WTC11 (cell line): ENCODE measurements around the gene SOX18. TPM values are rescaled to one million over a fixed set of nuclear protein-coding genes. Genes with fewer than 3 reads are reported as not detected.

ENCODE experiments used
- ATAC-seq: fragments of 200-7000 bp; cut with Tn5 transposase; 2 replicates; pipeline ENCODE4 v1.10.0; 2021; ENCODE audit warnings: mild to moderate bottlenecking, moderate library complexity
- CTCF ChIA-PET: fragments of 300-600 bp; sonication (Branson Sonifier 250); formaldehyde crosslinking; loops from one replicate; lab custom pipeline; 2021; ENCODE audit warnings: antibody characterized with exemption; lab: Charles Lee
- POLR2A ChIA-PET: fragments of 350-600 bp; sonication (Branson Sonifier 250); formaldehyde crosslinking; loops from one replicate; lab custom pipeline; 2021; ENCODE audit warnings: antibody characterized with exemption; lab: Charles Lee
- DNase-seq: peaks from one replicate; pipeline ENCODE4 v3.0.0; 2021; ENCODE audit warnings: low spot score
- H3K27ac Mint-ChIP-seq: 2 replicates; pipeline ENCODE4 v1.8.0; 2021; ENCODE audit warnings: mixed read lengths
- H3K27me3 Mint-ChIP-seq: 2 replicates; pipeline ENCODE4 v1.8.0; 2021; ENCODE audit warnings: low read depth, mild to moderate bottlenecking, moderate library complexity, mixed read lengths
- H3K36me3 Mint-ChIP-seq: 2 replicates; pipeline ENCODE4 v1.8.0; 2021; ENCODE audit warnings: mixed read lengths
- H3K4me1 Mint-ChIP-seq: 2 replicates; pipeline ENCODE4 v1.8.0; 2022; ENCODE audit warnings: mixed read lengths
- H3K4me3 Mint-ChIP-seq: 2 replicates; pipeline ENCODE4 v1.8.0; 2021; ENCODE audit warnings: mild to moderate bottlenecking, moderate library complexity, mixed read lengths
- H3K9me3 Mint-ChIP-seq: 2 replicates; pipeline ENCODE4 v1.8.0; 2021; ENCODE audit warnings: mixed read lengths
- ATF1 ChIP-seq: sonication (generic); formaldehyde crosslinking; IDR thresholded peaks from 2 replicates; pipeline ENCODE4 v1.8.1; 2023; ENCODE audit warnings: mild to moderate bottlenecking, moderate library complexity, missing genetic modification reagents
- E2F5 ChIP-seq: sonication (generic); formaldehyde crosslinking; IDR thresholded peaks from 2 replicates; pipeline ENCODE4 v1.8.1; 2022; ENCODE audit warnings: mild to moderate bottlenecking, moderate library complexity, missing genetic modification reagents
- EMX1 ChIP-seq: fragments of 250-450 bp; sonication (Bioruptor Pico); IDR thresholded peaks from 2 replicates; pipeline ENCODE4 v1.8.0; 2021; ENCODE audit warnings: mild to moderate bottlenecking
- ESRRA ChIP-seq: sonication (generic); formaldehyde crosslinking; IDR thresholded peaks from 2 replicates; pipeline ENCODE4 v1.8.1; 2022; ENCODE audit warnings: mild to moderate bottlenecking, missing genetic modification reagents, borderline replicate concordance
- ETV6 ChIP-seq: sonication (generic); formaldehyde crosslinking; IDR thresholded peaks from 2 replicates; pipeline ENCODE4 v1.8.1; 2022; ENCODE audit warnings: mild to moderate bottlenecking, missing genetic modification reagents
- FOXK1 ChIP-seq: sonication (generic); formaldehyde crosslinking; IDR thresholded peaks from 2 replicates; pipeline ENCODE4 v1.8.0; 2022; ENCODE audit warnings: mild to moderate bottlenecking, moderate library complexity, missing genetic modification reagents
- GABPB1 ChIP-seq: sonication (generic); formaldehyde crosslinking; IDR thresholded peaks from 2 replicates; pipeline ENCODE4 v1.8.1; 2023; ENCODE audit warnings: mild to moderate bottlenecking, missing genetic modification reagents
- GTF2I ChIP-seq: fragments of 250-450 bp; sonication (Bioruptor Pico); conservative IDR thresholded peaks from 2 replicates; pipeline ENCODE4 v1.4.0; 2021; ENCODE audit warnings: mild to moderate bottlenecking
- JAZF1 ChIP-seq: fragments of 250-450 bp; sonication (Bioruptor Pico); IDR thresholded peaks from 2 replicates; pipeline ENCODE4 v1.9.0; 2021; ENCODE audit warnings: moderate library complexity, mild to moderate bottlenecking, inconsistent platforms
- NR2C2 ChIP-seq: sonication (generic); formaldehyde crosslinking; IDR thresholded peaks from 2 replicates; pipeline ENCODE4 v1.8.0; 2022; ENCODE audit warnings: mild to moderate bottlenecking, missing genetic modification reagents
- PRDM15 ChIP-seq: sonication (generic); formaldehyde crosslinking; IDR thresholded peaks from 2 replicates; pipeline ENCODE4 v1.8.0; 2022; ENCODE audit warnings: missing genetic modification reagents
- PRRX2 ChIP-seq: fragments of 250-450 bp; sonication (Bioruptor Pico); IDR thresholded peaks from 2 replicates; pipeline ENCODE4 v1.8.0; 2021; ENCODE audit warnings: mild to moderate bottlenecking
- SMAD3 ChIP-seq: sonication (generic); formaldehyde crosslinking; IDR thresholded peaks from 2 replicates; pipeline ENCODE4 v1.8.0; 2022; ENCODE audit warnings: missing genetic modification reagents, mild to moderate bottlenecking, borderline replicate concordance
- TEAD4 ChIP-seq: sonication (generic); formaldehyde crosslinking; IDR thresholded peaks from 2 replicates; pipeline ENCODE4 v1.8.0; 2022; ENCODE audit warnings: mild to moderate bottlenecking, missing genetic modification reagents
- ZBTB21 ChIP-seq: sonication (generic); formaldehyde crosslinking; IDR thresholded peaks from 2 replicates; pipeline ENCODE4 v1.8.1; 2023; ENCODE audit warnings: mild to moderate bottlenecking, missing genetic modification reagents, borderline replicate concordance
- ZNF138 ChIP-seq: sonication (generic); formaldehyde crosslinking; conservative IDR thresholded peaks from 2 replicates; pipeline ENCODE4 v1.8.1; 2022; ENCODE audit warnings: mild to moderate bottlenecking, moderate library complexity, missing genetic modification reagents
- ZNF219 ChIP-seq: sonication (generic); formaldehyde crosslinking; IDR thresholded peaks from 2 replicates; pipeline ENCODE4 v1.8.0; 2023; ENCODE audit warnings: missing genetic modification reagents, mild to moderate bottlenecking, borderline replicate concordance
- ZNF425 ChIP-seq: fragments of 250-450 bp; sonication (Bioruptor Pico); conservative IDR thresholded peaks from 2 replicates; pipeline ENCODE4 v1.9.0; 2021; ENCODE audit warnings: mild to moderate bottlenecking
- ZNF671 ChIP-seq: fragments of 250-450 bp; sonication (Bioruptor Pico); IDR thresholded peaks from 2 replicates; pipeline ENCODE4 v1.8.0; 2021; ENCODE audit warnings: mild to moderate bottlenecking
- total RNA-seq: library from RNA; stranded (reverse); gene quantifications from 3 replicates; pipeline ENCODE4 v1.2.3, GENCODE V29; 2021
- TF ChIP-seq, protein P1 (sequence below): fragments of 250-450 bp; sonication (Bioruptor Pico); IDR thresholded peaks from 2 replicates; pipeline ENCODE4 v1.9.0; 2021; ENCODE audit warnings: moderate library complexity, mild to moderate bottlenecking, inconsistent platforms, borderline replicate concordance
- TF ChIP-seq, protein P2 (sequence below): sonication (generic); formaldehyde crosslinking; IDR thresholded peaks from 2 replicates; pipeline ENCODE4 v1.8.0; 2023; ENCODE audit warnings: missing genetic modification reagents
- TF ChIP-seq, protein P3 (sequence below): sonication (generic); formaldehyde crosslinking; IDR thresholded peaks from 2 replicates; pipeline ENCODE4 v1.8.0; 2022; ENCODE audit warnings: mild to moderate bottlenecking, missing genetic modification reagents

SOX18 gene
- total RNA-seq, 1 experiment from 2014 or later, result 0.81 TPM

DNA sequence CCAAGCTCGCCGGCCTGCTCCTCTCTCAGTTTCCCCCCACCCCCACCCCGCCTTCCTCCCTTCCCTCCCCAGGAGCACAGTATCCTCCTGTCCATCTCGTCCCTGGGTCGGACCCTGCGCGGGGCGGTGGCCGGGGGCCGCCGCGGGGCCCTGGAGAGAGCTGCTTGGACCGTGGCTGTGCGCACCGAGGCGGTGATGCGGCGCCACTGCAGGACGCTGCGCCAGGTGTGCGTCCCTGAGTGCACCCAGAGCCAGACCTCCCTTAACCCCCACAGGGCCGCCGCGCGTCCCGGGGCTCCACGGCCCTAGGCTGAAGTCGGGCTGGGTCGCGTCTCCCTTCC, 11.2 kb downstream of the SOX18 start:
- Mint-ChIP-seq H3K4me3 (peak overlapping the region; percentile 63), H3K27me3 (peaks cover 38% of the 10 kb centered on the region), H3K4me1 (peaks cover 28% of the 10 kb centered on the region), H3K9me3 (no peaks in the 10 kb centered on the region), H3K27ac (no peak overlapping the region), H3K36me3 (peaks cover 5% of the 10 kb centered on the region; the same call in 1 of the 2 replicates)
- CTCF ChIA-PET, result interaction anchor here (0.7 to 6.1 kb wide), 18 partner anchors 11 to 183 kb away, joined by 3 to 53 read pairs (median 6); partner anchors contain the start of genes LKAAEAR1, PRPF6, SAMD10 and TCEA2
- DNase-seq, result no peak
- ATAC-seq, result peak; percentile 10
- TF ChIP-seq, protein P1, sequence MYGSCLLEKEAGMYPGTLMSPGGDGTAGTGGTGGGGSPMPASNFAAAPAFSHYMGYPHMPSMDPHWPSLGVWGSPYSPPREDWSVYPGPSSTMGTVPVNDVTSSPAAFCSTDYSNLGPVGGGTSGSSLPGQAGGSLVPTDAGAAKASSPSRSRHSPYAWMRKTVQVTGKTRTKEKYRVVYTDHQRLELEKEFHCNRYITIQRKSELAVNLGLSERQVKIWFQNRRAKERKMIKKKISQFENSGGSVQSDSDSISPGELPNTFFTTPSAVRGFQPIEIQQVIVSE, result no peak
- TF ChIP-seq PRRX2 (CRISPR knock-in tag) (no peak), ZBTB21 (CRISPR knock-in tag) (no peak), ZNF425 (CRISPR knock-in tag) (no peak), JAZF1 (CRISPR knock-in tag) (no peak), GTF2I (CRISPR knock-in tag) (no peak), ZNF138 (CRISPR knock-in tag) (no peak), E2F5 (CRISPR knock-in tag) (no peak; the same call in 1 of the 2 replicates), SMAD3 (CRISPR knock-in tag) (no peak), FOXK1 (CRISPR knock-in tag) (no peak), TEAD4 (no peak), ZNF671 (CRISPR knock-in tag) (no peak)
- TF ChIP-seq, protein P2, sequence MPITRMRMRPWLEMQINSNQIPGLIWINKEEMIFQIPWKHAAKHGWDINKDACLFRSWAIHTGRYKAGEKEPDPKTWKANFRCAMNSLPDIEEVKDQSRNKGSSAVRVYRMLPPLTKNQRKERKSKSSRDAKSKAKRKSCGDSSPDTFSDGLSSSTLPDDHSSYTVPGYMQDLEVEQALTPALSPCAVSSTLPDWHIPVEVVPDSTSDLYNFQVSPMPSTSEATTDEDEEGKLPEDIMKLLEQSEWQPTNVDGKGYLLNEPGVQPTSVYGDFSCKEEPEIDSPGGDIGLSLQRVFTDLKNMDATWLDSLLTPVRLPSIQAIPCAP, result no peak
- POLR2A ChIA-PET, result no interaction called here

DNA sequence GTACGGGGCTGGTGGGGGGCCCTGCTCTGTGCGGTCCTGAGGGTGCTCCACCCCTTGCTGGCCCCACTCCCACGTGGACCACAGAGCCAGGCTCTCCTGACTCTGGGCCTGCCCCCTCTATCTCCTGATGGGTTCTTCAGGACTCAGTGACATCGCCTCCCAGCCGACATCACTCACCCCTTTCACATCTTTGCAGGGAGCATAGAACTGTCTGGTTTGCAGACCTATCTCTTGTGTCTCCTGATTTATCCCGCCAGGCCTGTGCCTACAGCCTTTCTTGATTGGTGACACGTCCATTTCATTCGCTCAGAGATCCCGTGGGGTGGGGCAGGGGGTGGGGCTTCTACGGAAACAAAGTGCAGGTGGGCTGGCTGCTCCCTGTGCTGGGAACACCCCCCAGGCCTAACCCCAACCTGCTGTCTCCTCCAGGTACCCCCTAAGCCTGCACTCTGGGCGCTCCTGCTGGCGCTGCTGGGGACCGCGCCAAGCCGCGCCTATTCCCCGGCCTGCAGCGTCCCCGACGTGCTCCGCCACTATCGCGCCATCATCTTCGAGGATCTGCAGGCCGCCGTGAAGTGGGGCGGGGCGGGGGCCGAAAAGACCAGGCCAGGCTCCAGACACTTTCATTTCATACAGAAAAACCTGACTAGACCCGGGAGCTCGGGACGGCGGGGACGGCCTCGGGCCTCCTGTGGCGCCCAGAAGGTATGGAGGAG, 11.8 kb downstream of the SOX18 start:
- Mint-ChIP-seq H3K36me3 (peaks cover 5% of the 10 kb centered on the region; the same call in 1 of the 2 replicates), H3K27me3 (peaks cover 35% of the 10 kb centered on the region), H3K4me3 (peak overlapping the region; percentile 63), H3K4me1 (peaks cover 28% of the 10 kb centered on the region), H3K27ac (no peak overlapping the region), H3K9me3 (no peaks in the 10 kb centered on the region)
- DNase-seq (peak; percentile 50), ATAC-seq (peak; percentile 19)
- POLR2A ChIA-PET, result no interaction called here
- CTCF ChIA-PET, result interaction anchor here (0.7 to 6.1 kb wide), 17 partner anchors 10 to 182 kb away, joined by 3 to 53 read pairs (median 6); partner anchors contain the start of genes LKAAEAR1, PRPF6, SAMD10 and SOX18
- TF ChIP-seq GABPB1 (CRISPR knock-in tag) (no peak), E2F5 (CRISPR knock-in tag) (no peak), ETV6 (CRISPR knock-in tag) (no peak), PRRX2 (CRISPR knock-in tag) (no peak), EMX1 (CRISPR knock-in tag) (no peak), NR2C2 (CRISPR knock-in tag) (no peak), ESRRA (CRISPR knock-in tag) (no peak), SMAD3 (CRISPR knock-in tag) (no peak), ATF1 (CRISPR knock-in tag) (no peak), PRDM15 (CRISPR knock-in tag) (no peak), ZNF219 (no peak)
- TF ChIP-seq, protein P3, sequence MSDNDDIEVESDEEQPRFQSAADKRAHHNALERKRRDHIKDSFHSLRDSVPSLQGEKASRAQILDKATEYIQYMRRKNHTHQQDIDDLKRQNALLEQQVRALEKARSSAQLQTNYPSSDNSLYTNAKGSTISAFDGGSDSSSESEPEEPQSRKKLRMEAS (CRISPR knock-in tag), result no peak
